ENCODE data around the gene HACD2.

The HACD2 gene

GRCh38 chr3:123568875-123569274, 16.0 kb downstream of the HACD2 start:
- DNase-seq (ENCODE audit: low read depth): no peak

GRCh38 chr3:123568034-123568433, 16.8 kb downstream of the HACD2 start:
- DNase-seq (ENCODE audit: low read depth): no peak

- no peak for DNase-seq (ENCODE audit: low read depth)
Measured at GRCh38 chr3:123564056-123564455, 20.8 kb downstream of the HACD2 start.

DNA sequence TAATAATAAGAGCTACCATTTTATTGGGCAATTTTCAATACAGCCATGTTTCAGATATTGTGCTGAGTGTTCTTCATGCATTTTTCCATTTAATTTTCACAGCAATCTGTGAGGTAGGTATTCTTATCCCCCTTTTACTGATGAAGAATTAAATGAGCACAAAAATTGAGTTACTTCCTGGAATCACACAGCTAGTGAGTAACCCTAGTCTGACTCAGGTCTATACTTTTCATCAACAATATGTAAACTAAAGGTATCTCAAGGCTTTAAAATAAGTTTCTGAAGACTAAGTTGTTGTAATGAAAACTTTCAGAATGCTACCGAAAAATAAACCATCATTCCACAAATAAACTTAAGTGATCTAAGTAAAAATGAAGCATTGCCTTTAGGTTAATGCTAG, 22.3 kb downstream of the HACD2 start:
- no peak for DNase-seq (ENCODE audit: low read depth)

DNA sequence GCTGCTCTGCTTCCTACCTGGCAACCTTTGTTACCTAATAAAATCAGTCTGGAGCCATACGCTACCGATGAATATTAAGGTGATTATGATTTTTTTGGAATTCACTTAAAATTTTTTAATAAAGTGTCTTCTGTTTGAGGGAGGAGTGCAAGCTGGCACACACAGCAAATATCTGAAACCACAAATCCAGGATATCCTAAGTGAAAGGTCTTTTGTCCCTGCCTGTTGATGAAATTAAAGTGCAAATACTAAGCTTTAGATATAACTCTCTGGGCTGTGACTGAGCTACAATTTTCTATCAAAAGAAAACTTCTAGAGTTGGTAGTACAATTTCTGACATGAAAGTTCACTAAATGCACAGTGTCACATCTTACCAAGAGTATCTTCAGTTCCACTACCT, 23.7 kb downstream of the HACD2 start:
- DNase-seq (ENCODE audit: low read depth): no peak

DNA sequence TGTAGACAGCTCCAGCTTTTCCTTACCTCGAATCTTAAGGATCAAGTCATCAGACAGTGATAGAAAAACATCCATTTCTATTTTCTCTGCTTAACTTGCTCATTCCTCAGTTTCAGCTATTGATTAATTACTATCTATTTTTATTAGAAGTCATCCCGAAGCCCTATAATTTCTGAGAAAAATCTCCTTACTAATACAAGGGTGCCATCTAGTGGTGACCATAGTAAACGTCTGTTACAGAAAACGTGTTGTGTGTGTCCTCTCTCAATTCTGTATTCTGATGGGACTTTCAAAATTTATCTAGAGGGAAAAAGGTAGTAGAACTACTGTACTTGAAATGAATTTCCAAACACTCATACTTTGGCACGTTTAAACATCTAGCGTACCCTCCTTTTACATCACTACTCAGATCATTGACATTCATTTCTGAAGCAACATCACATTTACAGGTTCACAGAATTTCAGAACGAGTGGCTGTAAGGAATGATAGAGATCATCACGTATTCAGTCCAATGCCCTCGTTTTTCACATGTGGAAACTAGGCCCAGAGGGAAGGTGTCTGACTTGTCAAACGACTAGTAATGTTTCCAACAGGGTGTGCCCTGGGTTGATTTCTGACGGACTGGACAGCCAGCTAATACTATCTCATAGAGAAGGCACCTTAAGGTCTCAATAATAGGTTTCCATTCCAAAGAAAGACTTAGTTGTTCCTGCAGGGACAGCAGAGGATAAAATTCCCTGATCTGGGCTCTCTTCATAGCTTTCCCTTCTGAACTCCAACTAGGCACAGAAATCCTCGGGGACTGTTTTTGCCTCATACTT, 25.6 kb downstream of the HACD2 start:
- no peak for DNase-seq (ENCODE audit: low read depth)

GRCh38 chr3:123553536-123553935, 31.3 kb downstream of the HACD2 start:
- no peak for DNase-seq (ENCODE audit: low read depth)

DNA sequence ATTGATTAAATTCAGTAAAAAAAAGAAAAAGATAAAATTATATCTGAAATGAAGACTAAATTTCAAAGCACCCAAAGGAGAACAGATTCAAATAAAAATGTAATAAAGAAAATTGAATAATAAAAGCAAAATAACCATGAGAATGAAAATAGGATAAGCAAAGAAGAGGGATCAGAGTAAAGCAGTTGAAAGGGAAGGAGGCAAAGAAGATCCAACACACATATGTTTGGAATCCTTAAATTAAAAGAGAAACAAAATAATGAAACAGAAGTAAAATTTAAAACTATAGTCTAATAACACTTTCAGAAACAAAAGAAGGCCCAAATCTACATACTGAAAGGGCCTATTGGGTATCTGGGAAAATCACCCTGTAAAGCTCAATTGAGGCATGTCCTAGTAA, 32.1 kb downstream of the HACD2 start:
- no peak for DNase-seq (ENCODE audit: low read depth)

- no peak for DNase-seq (ENCODE audit: low read depth)
Measured at GRCh38 chr3:123552095-123552714, 32.6 kb downstream of the HACD2 start.

DNA sequence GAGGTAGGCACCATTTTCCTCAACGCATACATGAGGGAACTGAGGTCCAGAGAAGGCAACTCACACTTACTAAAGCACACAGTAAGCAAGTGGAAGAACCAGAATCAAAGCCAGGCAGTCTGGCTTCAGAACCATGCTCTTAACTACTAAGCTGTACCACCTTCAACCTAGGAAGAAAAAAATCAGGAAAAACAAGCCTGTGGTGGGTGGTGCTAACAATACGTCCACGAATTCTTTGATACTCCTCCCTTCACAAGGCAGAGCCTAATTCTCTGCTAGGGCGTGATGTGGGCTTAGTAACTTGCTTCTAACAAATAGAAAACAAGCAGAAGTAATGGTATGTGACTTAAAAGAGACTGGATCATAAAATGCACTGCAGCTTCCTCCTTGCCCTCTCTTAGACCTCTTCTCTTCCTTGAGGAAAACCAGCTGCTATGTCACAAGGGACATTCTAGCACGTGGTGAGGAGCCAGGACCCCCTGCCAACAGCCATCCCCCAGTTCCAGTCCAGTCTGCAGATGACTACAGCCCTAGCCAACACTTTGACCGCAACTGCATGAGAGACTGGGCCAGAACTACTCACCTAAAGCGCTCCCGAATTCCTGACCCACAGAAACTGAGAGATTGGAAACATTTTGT, 36.9 kb downstream of the HACD2 start:
- no peak for DNase-seq (ENCODE audit: low read depth)

DNA sequence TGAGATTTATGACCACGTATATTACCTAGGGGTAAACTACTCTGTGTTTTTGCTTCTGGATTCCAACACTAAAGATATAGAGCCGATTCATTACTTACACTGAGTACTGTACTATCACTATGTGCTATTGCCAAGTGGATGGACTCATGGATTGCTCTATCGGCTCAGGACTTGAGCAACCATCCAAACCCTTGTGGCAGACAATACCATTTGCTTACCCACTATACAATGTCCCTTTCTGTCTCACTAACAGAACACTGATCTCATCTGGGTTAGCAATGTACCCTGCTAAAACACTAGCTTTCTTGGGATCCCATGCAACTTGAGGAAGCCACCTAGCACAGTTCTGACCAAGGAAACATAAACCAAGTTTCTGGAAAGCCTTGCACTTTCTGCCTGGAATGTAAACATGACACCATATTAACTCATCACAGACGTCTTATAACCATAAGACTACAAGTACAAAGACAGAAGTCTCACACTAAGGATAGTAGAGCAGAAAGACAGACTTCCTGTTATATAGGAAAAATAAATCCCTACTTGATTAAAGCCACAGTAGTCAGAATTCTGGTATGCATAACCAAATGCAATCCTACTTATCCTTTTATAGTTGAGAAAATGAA, 38.6 kb downstream of the HACD2 start:
- no peak for DNase-seq (ENCODE audit: low read depth)

GRCh38 chr3:123543950-123544349, 40.9 kb downstream of the HACD2 start:
- no peak for DNase-seq (ENCODE audit: low read depth)

GRCh38 chr3:123540285-123540684, 44.6 kb downstream of the HACD2 start:
- DNase-seq (ENCODE audit: low read depth): no peak

GRCh38 chr3:123536153-123536895, 48.5 kb downstream of the HACD2 start:
- no peak for DNase-seq (ENCODE audit: low read depth)

GRCh38 chr3:123535580-123535979, 49.3 kb downstream of the HACD2 start:
- no peak for DNase-seq (ENCODE audit: low read depth)

GRCh38 chr3:123534264-123534663, 50.6 kb downstream of the HACD2 start:
- no peak for DNase-seq (ENCODE audit: low read depth)

- no peak for DNase-seq (ENCODE audit: low read depth)
Measured at GRCh38 chr3:123533554-123534159, 51.2 kb downstream of the HACD2 start.

DNA sequence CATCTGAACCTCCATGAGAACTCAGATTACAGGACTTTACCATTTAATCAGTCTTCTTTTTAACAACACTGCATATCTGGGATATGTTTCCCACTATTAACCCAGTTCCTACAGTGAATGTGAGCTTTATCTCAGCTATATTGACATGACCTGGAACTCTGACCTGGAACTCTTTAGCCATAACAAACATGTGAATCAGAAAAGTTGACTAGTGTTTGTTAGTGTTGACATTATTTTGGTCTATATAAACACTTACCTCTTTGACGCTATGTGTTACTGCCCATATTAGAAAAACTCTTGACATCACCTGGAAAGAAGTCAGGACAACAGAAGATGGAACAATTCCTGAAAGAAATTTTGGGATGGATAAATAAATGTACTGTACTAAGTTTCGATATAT, 56.7 kb downstream of the HACD2 start:
- DNase-seq (ENCODE audit: low read depth): no peak

- DNase-seq (ENCODE audit: low read depth): no peak
Measured at GRCh38 chr3:123527046-123527445, 57.8 kb downstream of the HACD2 start.

GRCh38 chr3:123526474-123526873, 58.4 kb downstream of the HACD2 start:
- no peak for DNase-seq (ENCODE audit: low read depth)

- DNase-seq (ENCODE audit: low read depth): no peak
Measured at GRCh38 chr3:123525433-123525832, 59.4 kb downstream of the HACD2 start.

- DNase-seq (ENCODE audit: low read depth): no peak
Measured at GRCh38 chr3:123524981-123525380, 59.9 kb downstream of the HACD2 start.
